ENCODE results near the gene SBF2.

SBF2 gene

DNA sequence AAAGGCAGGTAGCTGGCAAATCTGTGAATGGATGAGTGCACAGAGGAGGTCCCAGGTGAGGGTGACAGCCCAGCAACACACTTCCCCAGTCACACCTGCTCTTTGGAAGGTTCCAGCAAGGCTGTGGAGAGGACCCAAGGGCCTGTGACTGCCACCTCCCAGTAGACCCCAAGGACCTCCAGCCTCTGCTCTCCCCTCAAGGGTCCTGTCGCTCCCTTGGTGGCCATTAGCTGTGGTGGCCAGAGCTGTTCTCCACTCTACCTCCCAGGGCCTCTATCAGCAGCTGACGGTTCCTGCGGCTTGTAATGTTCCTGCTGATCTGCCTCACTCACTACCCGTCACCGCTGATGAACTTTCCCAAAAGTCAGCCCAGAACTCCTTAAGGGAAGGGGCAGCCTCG is 537.1 kb downstream of the SBF2 start:
- no peak for DNase-seq (ENCODE audit: low read depth)
- no peak overlapping the region for H3K4me3 ChIP-seq (ENCODE audit: low read length)
- TF ChIP-seq, protein P1, sequence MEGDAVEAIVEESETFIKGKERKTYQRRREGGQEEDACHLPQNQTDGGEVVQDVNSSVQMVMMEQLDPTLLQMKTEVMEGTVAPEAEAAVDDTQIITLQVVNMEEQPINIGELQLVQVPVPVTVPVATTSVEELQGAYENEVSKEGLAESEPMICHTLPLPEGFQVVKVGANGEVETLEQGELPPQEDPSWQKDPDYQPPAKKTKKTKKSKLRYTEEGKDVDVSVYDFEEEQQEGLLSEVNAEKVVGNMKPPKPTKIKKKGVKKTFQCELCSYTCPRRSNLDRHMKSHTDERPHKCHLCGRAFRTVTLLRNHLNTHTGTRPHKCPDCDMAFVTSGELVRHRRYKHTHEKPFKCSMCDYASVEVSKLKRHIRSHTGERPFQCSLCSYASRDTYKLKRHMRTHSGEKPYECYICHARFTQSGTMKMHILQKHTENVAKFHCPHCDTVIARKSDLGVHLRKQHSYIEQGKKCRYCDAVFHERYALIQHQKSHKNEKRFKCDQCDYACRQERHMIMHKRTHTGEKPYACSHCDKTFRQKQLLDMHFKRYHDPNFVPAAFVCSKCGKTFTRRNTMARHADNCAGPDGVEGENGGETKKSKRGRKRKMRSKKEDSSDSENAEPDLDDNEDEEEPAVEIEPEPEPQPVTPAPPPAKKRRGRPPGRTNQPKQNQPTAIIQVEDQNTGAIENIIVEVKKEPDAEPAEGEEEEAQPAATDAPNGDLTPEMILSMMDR (conservative IDR thresholded peaks at IDR 0.05; ENCODE audit: low read length) = no peak

GRCh38 chr11:9756461-9756860 is 537.6 kb downstream of the SBF2 start:
- DNase-seq (ENCODE audit: low read depth) = no peak
- TF ChIP-seq, protein P1 (conservative IDR thresholded peaks at IDR 0.05; ENCODE audit: low read length) = no peak
- no peak overlapping the region for H3K4me3 ChIP-seq (ENCODE audit: low read length)

DNA sequence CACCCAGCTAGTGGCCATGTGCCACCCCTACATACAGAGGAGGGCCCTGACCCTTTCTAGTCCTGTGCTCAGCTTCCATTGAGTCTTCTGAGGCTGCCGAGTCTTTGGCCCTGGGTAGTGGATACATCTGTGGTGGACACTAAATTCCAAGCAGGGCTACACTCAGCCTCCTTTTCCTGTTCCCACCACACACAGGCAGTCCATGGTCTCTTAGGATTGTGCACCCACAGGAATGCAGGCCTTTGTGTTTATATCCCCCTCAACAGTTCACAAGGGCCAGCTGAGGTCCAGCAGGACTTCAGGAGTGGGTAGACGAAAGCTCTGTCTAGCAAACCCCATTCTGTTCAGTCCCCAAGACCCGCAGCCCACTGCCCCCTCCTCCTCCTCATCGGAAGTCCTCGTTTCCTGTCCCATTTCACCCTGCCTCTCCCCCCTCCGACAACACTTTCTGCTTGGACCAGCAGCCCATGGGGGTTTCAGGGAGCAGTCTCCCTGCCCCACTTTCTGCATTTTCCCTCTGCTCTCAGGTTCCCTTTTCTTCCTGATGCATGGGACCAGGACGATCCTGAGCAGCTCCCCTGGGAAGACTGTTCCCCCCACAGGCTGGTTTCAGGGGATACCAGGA is 538.3 kb downstream of the SBF2 start:
- TF ChIP-seq, protein P1 (conservative IDR thresholded peaks at IDR 0.05; ENCODE audit: low read length) = no peak
- DNase-seq (ENCODE audit: low read depth) = peak; percentile 91
- H3K4me3 ChIP-seq (ENCODE audit: low read length) = no peak overlapping the region

- no peak overlapping the region for H3K4me3 ChIP-seq (ENCODE audit: low read length)
- TF ChIP-seq, protein P1 (conservative IDR thresholded peaks at IDR 0.05; ENCODE audit: low read length) = no peak
- DNase-seq (ENCODE audit: low read depth) = peak; percentile 46
Measured at GRCh38 chr11:9754010-9754471, 540.0 kb downstream of the SBF2 start.

- peak; percentile 74 for DNase-seq (ENCODE audit: low read depth)
- no peak overlapping the region for H3K4me3 ChIP-seq (ENCODE audit: low read length)
- TF ChIP-seq, protein P1 (conservative IDR thresholded peaks at IDR 0.05; ENCODE audit: low read length) = no peak
Measured at GRCh38 chr11:9753021-9753420, 541.0 kb downstream of the SBF2 start.

- DNase-seq (ENCODE audit: low read depth) = no peak
- TF ChIP-seq, protein P1 (conservative IDR thresholded peaks at IDR 0.05; ENCODE audit: low read length) = no peak
- no peak overlapping the region for H3K4me3 ChIP-seq (ENCODE audit: low read length)
Measured at GRCh38 chr11:9752091-9752490, 541.9 kb downstream of the SBF2 start.

- TF ChIP-seq, protein P1 (conservative IDR thresholded peaks at IDR 0.05; ENCODE audit: low read length) = no peak
- H3K4me3 ChIP-seq (ENCODE audit: low read length) = no peak overlapping the region
- no peak for DNase-seq (ENCODE audit: low read depth)
Measured at GRCh38 chr11:9750551-9750950, 543.5 kb downstream of the SBF2 start.

Data from AG10803 (cell line).